GM23248 (cell line): ENCODE data around the gene ONECUT1.

Experiments
- EZH2 ChIP-seq: fragments of 200-600 bp; sonication (generic); IDR thresholded peaks from 2 replicates; pipeline ENCODE4 v1.6.1; 2018; ENCODE audit warnings: antibody characterized with exemption, mild to moderate bottlenecking; ENCODE audit not compliant: insufficient read depth, poor library complexity, severe bottlenecking
- EZH2phosphoT487 ChIP-seq: fragments of 200-600 bp; sonication (generic); IDR thresholded peaks from 2 replicates; pipeline ENCODE4 v1.6.1; 2018; ENCODE audit warnings: antibody characterized with exemption, moderate library complexity, mild to moderate bottlenecking, low read depth; ENCODE audit not compliant: insufficient read depth

DNA sequence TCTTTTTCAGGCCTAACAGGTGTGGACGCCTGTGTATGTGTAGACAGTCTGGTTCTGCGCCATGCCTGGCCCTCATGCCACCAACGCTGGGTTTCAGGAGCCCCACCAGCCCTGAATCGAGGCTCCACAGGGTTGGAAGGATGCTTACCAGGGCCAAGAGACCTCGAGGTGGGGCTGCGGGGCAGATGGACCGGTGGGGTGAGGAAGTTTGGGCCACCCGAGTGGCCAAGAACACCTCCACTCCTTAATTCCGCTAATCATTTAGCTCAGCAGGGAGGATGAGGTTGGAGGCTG lies 6.0 kb upstream of the ONECUT1 start:
- TF ChIP-seq EZH2 (no peak), EZH2phosphoT487 (no peak)
